HCT116 (cell line): ENCODE data around the gene MANSC1. TPM values are rescaled to one million over a fixed set of nuclear protein-coding genes. Genes with fewer than 3 reads are reported as not detected.

Experiments used
- ATAC-seq: fragments of 200-7000 bp; cut with Tn5 transposase; 2 replicates; pipeline ENCODE4 v1.9.1; 2020; ENCODE audit warnings: mild to moderate bottlenecking, moderate library complexity
- BruUV-seq: library from RNA; stranded (reverse); fragments of 400-500 nt; replicated peaks from 2 replicates; lab custom pipeline; 2021; lab: Mats Ljungman, UMichigan
- CTCF ChIA-PET: fragments of 300-600 bp; sonication (Branson Sonifier 250); formaldehyde crosslinking; loops from one replicate; lab custom pipeline; 2021; ENCODE audit warnings: antibody characterized with exemption; lab: Charles Lee
- POLR2A ChIA-PET: fragments of 300-600, 350-600 bp; sonication (Branson Sonifier 250); formaldehyde crosslinking; loops from one replicate; lab custom pipeline; 2021; ENCODE audit warnings: antibody characterized with exemption; lab: Charles Lee
- RAD21 ChIA-PET, 2 experiments: fragments of 300-600 bp; sonication (Branson Sonifier 250); formaldehyde crosslinking; loops; one replicate each; lab custom pipeline; 2023; ENCODE audit warnings: low total read pairs in 2 of 2; ENCODE audit not compliant: uncharacterized antibody in 2 of 2, unreplicated experiment in 2 of 2, low non-redundant PET in 1 of 2; lab: Charles Lee
- DNase-seq: peaks from one replicate; pipeline ENCODE4 v3.0.0-alpha.2; 2010; ENCODE audit warnings: low read depth, low spot score
- H2AFZ ChIP-seq: fragments of 200-600 bp; shearing (Covaris generic), sonication (generic); 2 replicates; pipeline ENCODE4 v1.6.1; 2017; ENCODE audit warnings: low read depth, mixed run types, mixed read lengths, antibody characterized with exemption, low read length; ENCODE audit not compliant: poor library complexity, severe bottlenecking
- H3K27ac ChIP-seq: 2 replicates; pipeline ENCODE4 v1.5.1; 2012; ENCODE audit warnings: low read depth, low read length
- H3K27me3 ChIP-seq: fragments of 200-600 bp; sonication (generic); 2 replicates; pipeline ENCODE4 v1.6.1; 2016; ENCODE audit warnings: mixed run types, low read length, mixed read lengths; ENCODE audit not compliant: insufficient read depth
- H3K36me3 ChIP-seq, 2 experiments: fragments of 200-500 bp in 1 of 2; fragments of 200-600 bp in 1 of 2; sonication (Bioruptor generic) in 1 of 2; sonication (generic) in 1 of 2; 2 replicates each; pipeline versions ENCODE4 v1.5.1 to v1.6.1; 2014 to 2016; ENCODE audit warnings: low read length in 2 of 2, inconsistent platforms in 1 of 2, mixed read lengths in 1 of 2, mixed run types in 1 of 2; ENCODE audit not compliant: insufficient read depth in 2 of 2, control insufficient read depth in 1 of 2
- H3K4me1 ChIP-seq, 2 experiments: fragments of 200-600 bp in 1 of 2; sonication (generic) in 1 of 2; 2 replicates each; pipeline versions ENCODE4 v1.5.1 to v1.6.1; 2012 to 2017; ENCODE audit warnings: low read length in 2 of 2, inconsistent platforms in 1 of 2, mild to moderate bottlenecking in 1 of 2, mixed read lengths in 1 of 2, mixed run types in 1 of 2, moderate library complexity in 1 of 2; ENCODE audit not compliant: insufficient read depth in 2 of 2, control insufficient read depth in 1 of 2
- H3K4me2 ChIP-seq: fragments of 200-600 bp; sonication (generic); 2 replicates; pipeline ENCODE4 v1.6.1; 2017; ENCODE audit warnings: mixed run types, low read length, mixed read lengths
- H3K4me3 ChIP-seq, 2 experiments: fragments of 200-600 bp in 1 of 2; sonication (generic) in 1 of 2; replicated peaks in 1 of 2; 2 replicates each; pipeline ENCODE4 v1.5.1; 2011 to 2016; ENCODE audit warnings: low read length in 2 of 2, control low read depth in 1 of 2, low read depth in 1 of 2, mild to moderate bottlenecking in 1 of 2, mixed read lengths in 1 of 2, mixed run types in 1 of 2
- H3K79me2 ChIP-seq: fragments of 200-600 bp; sonication (generic); 2 replicates; pipeline ENCODE4 v1.6.1; 2017; ENCODE audit warnings: mild to moderate bottlenecking, mixed run types, low read length, moderate library complexity, mixed read lengths; ENCODE audit not compliant: insufficient read depth
- H3K9ac ChIP-seq: fragments of 200-600 bp; sonication (generic); 2 replicates; pipeline ENCODE4 v1.6.1; 2016; ENCODE audit warnings: low read length, mixed read lengths
- H3K9me2 ChIP-seq: fragments of 200-600 bp; sonication (generic), shearing (Covaris generic); 2 replicates; pipeline ENCODE4 v1.6.1; 2017; ENCODE audit warnings: mixed run types, mild to moderate bottlenecking, moderate library complexity; ENCODE audit not compliant: insufficient read depth
- H3K9me3 ChIP-seq, 2 experiments: fragments of 200-500 bp in 1 of 2; fragments of 200-600 bp in 1 of 2; sonication (Bioruptor generic) in 1 of 2; sonication (generic) in 1 of 2; 2 replicates each; pipeline ENCODE4 v1.6.1; 2014 to 2017; ENCODE audit warnings: low read length in 2 of 2, mixed read lengths in 2 of 2, inconsistent platforms in 1 of 2, low read depth in 1 of 2, mild to moderate bottlenecking in 1 of 2, mixed run types in 1 of 2, moderate library complexity in 1 of 2; ENCODE audit not compliant: control insufficient read depth in 1 of 2, insufficient read depth in 1 of 2
- H4K20me1 ChIP-seq: fragments of 200-600 bp; sonication (generic), shearing (Covaris generic); 2 replicates; pipeline ENCODE4 v1.6.1; 2017; ENCODE audit warnings: mixed run types, mild to moderate bottlenecking, moderate library complexity; ENCODE audit not compliant: insufficient read depth
- CBX3 ChIP-seq: IDR thresholded peaks from 2 replicates; pipeline ENCODE4 v1.6.1; 2012; ENCODE audit warnings: low read depth
- CTCF ChIP-seq, 3 experiments: fragments of 200-600 bp in 1 of 3; sonication (generic) in 1 of 3; IDR thresholded peaks in 2 of 3; conservative IDR thresholded peaks in 1 of 3; 2 replicates each; pipeline ENCODE4 v1.5.1; 2012 to 2017; ENCODE audit warnings: low read depth in 2 of 3, low read length in 2 of 3, antibody characterized with exemption in 1 of 3, borderline replicate concordance in 1 of 3, control low read depth in 1 of 3, mild to moderate bottlenecking in 1 of 3, mixed read lengths in 1 of 3, mixed run types in 1 of 3, moderate library complexity in 1 of 3; ENCODE audit not compliant: insufficient read depth in 1 of 3
- EGR1 ChIP-seq: IDR thresholded peaks from 2 replicates; pipeline ENCODE4 v1.6.1; 2012; ENCODE audit warnings: low read depth
- EZH2 ChIP-seq: fragments of 200-600 bp; sonication (generic); IDR thresholded peaks from 2 replicates; pipeline ENCODE4 v1.6.1; 2017; ENCODE audit warnings: antibody characterized with exemption, mixed run types
- EZH2phosphoT487 ChIP-seq: fragments of 200-600 bp; IDR thresholded peaks from 2 replicates; pipeline ENCODE4 v1.6.1; 2018; ENCODE audit warnings: antibody characterized with exemption, borderline replicate concordance
- FOSL1 ChIP-seq: IDR thresholded peaks from 2 replicates; pipeline ENCODE4 v1.6.1; 2012; ENCODE audit warnings: low read depth
- POLR2AphosphoS5 ChIP-seq: IDR thresholded peaks from 2 replicates; pipeline ENCODE4 v1.6.1; 2011; ENCODE audit warnings: mild to moderate bottlenecking, low read depth, low read length, moderate library complexity
- RAD21 ChIP-seq: IDR thresholded peaks from 2 replicates; pipeline ENCODE4 v1.6.1; 2012; ENCODE audit warnings: low read depth, mild to moderate bottlenecking
- SIN3A ChIP-seq: IDR thresholded peaks from 2 replicates; pipeline ENCODE4 v1.6.1; 2012; ENCODE audit warnings: low read depth
- SP1 ChIP-seq: IDR thresholded peaks from 2 replicates; pipeline ENCODE4 v1.6.1; 2012; ENCODE audit warnings: low read depth
- YY1 ChIP-seq: IDR thresholded peaks from 2 replicates; pipeline ENCODE4 v1.6.1; 2011; ENCODE audit warnings: low read length, low read depth, moderate library complexity, mild to moderate bottlenecking; ENCODE audit not compliant: insufficient replicate concordance; ENCODE audit errors: extremely low read depth
- intact Hi-C: fragments of 100-400 bp; cut with micrococcal nuclease; formaldehyde crosslinking; loops from 2 replicates; pipeline ENCODE4 v1.10.0; 2022
- total RNA-seq: library from RNA; stranded (reverse); gene quantifications from one replicate; pipeline ENCODE4 v1.2.1, GENCODE V29; 2021; ENCODE audit not compliant: unreplicated experiment

Gene MANSC1
- total RNA-seq, 1 experiment from 2014 or later: 0.20 TPM

GRCh38 chr12:12297201-12297830, 52.7 kb downstream of the MANSC1 start:
- H3K4me1 ChIP-seq: no peaks in the 10 kb centered on the region
- TF ChIP-seq CTCF (IDR thresholded peaks at IDR 0.05 in 2 of 3, conservative IDR thresholded peaks at IDR 0.05 in 1 of 3; ENCODE audit: borderline replicate concordance in 1 of 3, insufficient read depth in 1 of 3, low read depth in 2 of 3, low read length in 2 of 3) (no peak), EZH2phosphoT487 (no peak), FOSL1 (no peak), SIN3A (no peak), RAD21 (no peak)
- TF ChIP-seq, all 23 proteins: peak for 0
- no peaks in the 10 kb centered on the region for H3K79me2 ChIP-seq
- ChIA-PET POLR2A (no interaction called here), CTCF (no interaction called here), RAD21 (no interaction called here)
- no peaks in the 10 kb centered on the region for H3K9me2 ChIP-seq
- no peak overlapping the region for H3K9ac ChIP-seq
- H3K4me2 ChIP-seq: no peak overlapping the region
- intact Hi-C loops: no loop called here
- DNase-seq: no peak
- H2AFZ ChIP-seq: no peak overlapping the region
- H3K27me3 ChIP-seq: no peaks in the 10 kb centered on the region
- H3K27ac ChIP-seq: no peak overlapping the region
- BruUV-seq: no TSS peak
- no peaks in the 10 kb centered on the region for H3K9me3 ChIP-seq
- no peak for ATAC-seq
- H3K4me3 ChIP-seq: no peak overlapping the region
- no peaks in the 10 kb centered on the region for H3K36me3 ChIP-seq
- no peaks in the 10 kb centered on the region for H4K20me1 ChIP-seq

- Histone ChIP-seq H3K36me3 (no peaks in the 10 kb centered on the region), H4K20me1 (no peaks in the 10 kb centered on the region), H3K9me2 (no peaks in the 10 kb centered on the region), H3K4me3 (no peak overlapping the region), H3K9me3 (no peaks in the 10 kb centered on the region), H3K27ac (no peak overlapping the region), H3K9ac (no peak overlapping the region), H2AFZ (no peak overlapping the region), H3K4me2 (no peak overlapping the region), H3K27me3 (no peaks in the 10 kb centered on the region), H3K4me1 (no peaks in the 10 kb centered on the region), H3K79me2 (no peaks in the 10 kb centered on the region)
- POLR2A ChIA-PET: no interaction called here
- ATAC-seq (no peak), DNase-seq (no peak)
- intact Hi-C loops: no loop called here
- no TSS peak for BruUV-seq
- CTCF ChIA-PET: no interaction called here
- RAD21 ChIA-PET: no interaction called here
- TF ChIP-seq EGR1: no peak
- no peak for TF ChIP-seq POLR2AphosphoS5
- no peak for TF ChIP-seq CTCF (IDR thresholded peaks at IDR 0.05 in 2 of 3, conservative IDR thresholded peaks at IDR 0.05 in 1 of 3; ENCODE audit: borderline replicate concordance in 1 of 3, insufficient read depth in 1 of 3, low read depth in 2 of 3, low read length in 2 of 3)
- no peak for TF ChIP-seq SP1
- TF ChIP-seq FOSL1: no peak
- no peak for TF ChIP-seq CBX3
- no peak for TF ChIP-seq YY1
- TF ChIP-seq EZH2: no peak
These were observed 55.6 kb downstream of the MANSC1 start for GRCh38 chr12:12294215-12295005.
